Keratinocyte (primary cell): ENCODE measurements around the gene ATF6. TPM values are rescaled to one million over a fixed set of nuclear protein-coding genes. Genes with fewer than 3 reads are reported as not detected.
A peak's percentile ranks its signal among the peaks of the same experiment; 100 is the strongest.
"Not testable (repeated sequence)": the region's sequence is repeated elsewhere in the genome, so short reads cannot be mapped to it uniquely, and the experiment has no call there.

Experiments used
- DNase-seq: peaks from one replicate; pipeline ENCODE4 v3.0.0-alpha.2; 2011; ENCODE audit warnings: low read depth, missing footprints, low spot score
- FAIRE-seq: peaks from 2 replicates; lab custom pipeline; 2011; peaks lifted over from hg19 to GRCh38; lab: Jason Lieb, UNC
- H2AFZ ChIP-seq: 2 replicates; pipeline ENCODE4 v1.6.0; 2012; ENCODE audit warnings: low read length, control low read depth, inconsistent platforms; ENCODE audit not compliant: control insufficient read depth
- H3K27ac ChIP-seq: 2 replicates; pipeline ENCODE4 v1.5.1; 2011; ENCODE audit warnings: low read length; ENCODE audit not compliant: control insufficient read depth, insufficient read depth
- H3K27me3 ChIP-seq: 3 replicates; pipeline ENCODE4 v1.6.0; 2011; ENCODE audit warnings: low read length; ENCODE audit not compliant: control insufficient read depth, insufficient read depth; ENCODE audit errors: extremely low read depth
- H3K36me3 ChIP-seq, 2 experiments: 2 replicates in 1 of 2; 3 replicates in 1 of 2; pipeline ENCODE4 v1.5.1; 2011; ENCODE audit warnings: low read length in 2 of 2, mild to moderate bottlenecking in 1 of 2; ENCODE audit not compliant: control insufficient read depth in 2 of 2, insufficient read depth in 2 of 2; ENCODE audit errors: extremely low read depth in 1 of 2
- H3K4me1 ChIP-seq: 3 replicates; pipeline ENCODE4 v1.5.1; 2011; ENCODE audit warnings: low read length; ENCODE audit not compliant: control insufficient read depth, insufficient read depth; ENCODE audit errors: extremely low read depth
- H3K4me2 ChIP-seq: 3 replicates; pipeline ENCODE4 v1.6.0; 2011; ENCODE audit warnings: low read depth, low read length; ENCODE audit not compliant: control insufficient read depth, insufficient read depth; ENCODE audit errors: extremely low read depth
- H3K4me3 ChIP-seq, 3 experiments: fragments of 200-600 bp in 1 of 3; sonication (generic) in 1 of 3; 2 replicates in 2 of 3; 3 replicates in 1 of 3; pipeline ENCODE4 v1.5.1; 2011 to 2016; ENCODE audit warnings: low read length in 3 of 3, mild to moderate bottlenecking in 3 of 3, control low read depth in 2 of 3, inconsistent platforms in 1 of 3, low read depth in 1 of 3, mixed read lengths in 1 of 3, mixed run types in 1 of 3, moderate library complexity in 1 of 3; ENCODE audit not compliant: control insufficient read depth in 2 of 3, insufficient read depth in 2 of 3; ENCODE audit errors: extremely low read depth in 1 of 3
- H3K79me2 ChIP-seq: 2 replicates; pipeline ENCODE4 v1.6.0; 2012; ENCODE audit warnings: low read length; ENCODE audit not compliant: control insufficient read depth, insufficient read depth
- H3K9ac ChIP-seq: 3 replicates; pipeline ENCODE4 v1.6.0; 2011; ENCODE audit warnings: low read length; ENCODE audit not compliant: control insufficient read depth, insufficient read depth; ENCODE audit errors: extremely low read depth
- H3K9me1 ChIP-seq: 3 replicates; pipeline ENCODE4 v1.6.0; 2011; ENCODE audit warnings: low read length; ENCODE audit not compliant: control insufficient read depth, insufficient read depth; ENCODE audit errors: extremely low read depth
- H3K9me3 ChIP-seq: 2 replicates; pipeline ENCODE4 v1.5.1; 2012; ENCODE audit warnings: low read depth, low read length; ENCODE audit not compliant: control insufficient read depth
- H4K20me1 ChIP-seq: 3 replicates; pipeline ENCODE4 v1.6.0; 2011; ENCODE audit warnings: low read length; ENCODE audit not compliant: control insufficient read depth, insufficient read depth; ENCODE audit errors: extremely low read depth
- CTCF ChIP-seq, 3 experiments: IDR thresholded peaks in 1 of 3; conservative IDR thresholded peaks in 1 of 3; optimal IDR thresholded peaks in 1 of 3; 2 replicates in 2 of 3; 3 replicates in 1 of 3; pipeline versions ENCODE3 to v1.5.1; 2011; ENCODE audit warnings: low read length in 3 of 3, mild to moderate bottlenecking in 3 of 3, moderate library complexity in 2 of 3, control low read depth in 1 of 3, inconsistent platforms in 1 of 3; ENCODE audit not compliant: insufficient read depth in 2 of 3; ENCODE audit errors: extremely low read depth in 1 of 3
- EZH2 ChIP-seq: IDR thresholded peaks from one replicate; pipeline ENCODE4 v1.6.1; 2012; ENCODE audit warnings: inconsistent platforms, mild to moderate bottlenecking, low read length, moderate library complexity
- dilution Hi-C: fragments of 300-500 bp; cut with MboI; formaldehyde crosslinking; loops from one replicate; pipeline ENCODE4 v1.7.0; 2020; ENCODE audit warnings: low sequenced_read_pairs; ENCODE audit not compliant: extremely low pct_ligation_motif_present
- polyA plus RNA-seq, 5 experiments: library from polyadenylated mRNA; depleted of rRNA in 3 of 5; stranded (reverse) in 3 of 5; stranded (forward) in 1 of 5; unstranded in 1 of 5; fragments of >200 nt; gene quantifications; 1 replicate in 1 of 5; 2 replicates in 3 of 5; 3 replicates in 1 of 5; pipeline versions ENCODE4 v1.2.1 to v1.2.3, GENCODE V29; 2011 to 2012; ENCODE audit warnings: missing spikeins in 2 of 5, low read depth in 1 of 5, low replicate concordance in 1 of 5

ATF6 gene
- polyA plus RNA-seq, 1 donor (not counting 4 experiments of a cell fraction or from before 2014, with no cell fraction given), result 19.7 TPM

- H3K4me2 ChIP-seq, result no peak overlapping the region
- no peak overlapping the region for H3K9ac ChIP-seq
- H3K36me3 ChIP-seq, result no peaks in the 10 kb centered on the region
- H4K20me1 ChIP-seq, result no peaks in the 10 kb centered on the region
- DNase-seq (no peak), FAIRE-seq (no peak)
- dilution Hi-C loops, result no loop called here
- no peaks in the 10 kb centered on the region for H3K9me3 ChIP-seq
- H3K79me2 ChIP-seq, result peaks cover 57% of the 10 kb centered on the region
- peaks cover 15% of the 10 kb centered on the region for H3K4me1 ChIP-seq
- H3K27ac ChIP-seq, result no peak overlapping the region
- H3K9me1 ChIP-seq, result no peaks in the 10 kb centered on the region
- no peak overlapping the region for H3K4me3 ChIP-seq
- TF ChIP-seq EZH2 (no peak), CTCF (optimal IDR thresholded peaks at IDR 0.05 in 1 of 3, IDR thresholded peaks at IDR 0.05 in 1 of 3, conservative IDR thresholded peaks at IDR 0.05 in 1 of 3; ENCODE audit: extremely low read depth in 1 of 3, insufficient read depth in 2 of 3, low read length in 3 of 3) (no peak)
- H2AFZ ChIP-seq, result no peak overlapping the region
- H3K27me3 ChIP-seq, result no peaks in the 10 kb centered on the region
These were observed 2.3 kb downstream of the ATF6 start for GRCh38 chr1:161768461-161768860.

- no peaks in the 10 kb centered on the region for H3K9me1 ChIP-seq
- FAIRE-seq (no peak), DNase-seq (no peak)
- no peaks in the 10 kb centered on the region for H3K36me3 ChIP-seq
- H3K27me3 ChIP-seq, result no peaks in the 10 kb centered on the region
- H3K4me3 ChIP-seq, result no peak overlapping the region
- H3K9me3 ChIP-seq, result no peaks in the 10 kb centered on the region
- TF ChIP-seq CTCF (optimal IDR thresholded peaks at IDR 0.05 in 1 of 3, IDR thresholded peaks at IDR 0.05 in 1 of 3, conservative IDR thresholded peaks at IDR 0.05 in 1 of 3; ENCODE audit: extremely low read depth in 1 of 3, insufficient read depth in 2 of 3, low read length in 3 of 3), result no peak
- TF ChIP-seq EZH2, result no peak
- peaks cover 15% of the 10 kb centered on the region for H3K4me1 ChIP-seq
- H3K79me2 ChIP-seq, result peaks cover 59% of the 10 kb centered on the region
- H2AFZ ChIP-seq, result no peak overlapping the region
- H3K4me2 ChIP-seq, result peak overlapping the region; percentile 27
- no peak overlapping the region for H3K27ac ChIP-seq
- H3K9ac ChIP-seq, result no peak overlapping the region
- dilution Hi-C loops, result no loop called here
- H4K20me1 ChIP-seq, result no peaks in the 10 kb centered on the region
These were observed 3.0 kb downstream of the ATF6 start for GRCh38 chr1:161768986-161769672.

GRCh38 chr1:161769673-161770045 is 3.5 kb downstream of the ATF6 start:
- Histone ChIP-seq H3K4me1 (peaks cover 15% of the 10 kb centered on the region), H3K79me2 (peaks cover 62% of the 10 kb centered on the region)
- H3K9ac ChIP-seq, H3K27ac ChIP-seq, H3K27me3 ChIP-seq, dilution Hi-C loops, H3K4me3 ChIP-seq, DNase-seq, H4K20me1 ChIP-seq, H3K4me2 ChIP-seq, H3K9me1 ChIP-seq, H3K9me3 ChIP-seq, FAIRE-seq, H3K36me3 ChIP-seq, H2AFZ ChIP-seq: not testable (repeated sequence)
